Smooth muscle cell (in vitro differentiated cells): ENCODE data around the gene LDLRAD3. TPM values are rescaled to one million over a fixed set of nuclear protein-coding genes. Genes with fewer than 3 reads are reported as not detected.

Source experiments
- DNase-seq: peaks from one replicate; lab custom pipeline; 2025; ENCODE audit not compliant: unreplicated experiment; lab: John Stamatoyannopoulos, UW
- H2AFZ ChIP-seq: fragments of 200-600 bp; sonication (generic); 2 replicates; pipeline ENCODE4 v1.6.0; 2016; ENCODE audit warnings: antibody characterized with exemption, low read depth, mild to moderate bottlenecking
- H3F3A ChIP-seq: fragments of 200-600 bp; sonication (generic); 2 replicates; pipeline ENCODE4 v1.6.0; 2017; ENCODE audit warnings: antibody characterized with exemption, low read depth
- H3K27ac ChIP-seq: fragments of 200-600 bp; sonication (generic); 2 replicates; pipeline ENCODE4 v1.5.1; 2016; ENCODE audit warnings: low read depth, mild to moderate bottlenecking
- H3K27me3 ChIP-seq: fragments of 200-600 bp; sonication (generic); 2 replicates; pipeline ENCODE4 v1.6.1; 2016; ENCODE audit warnings: low read depth, mild to moderate bottlenecking
- H3K36me3 ChIP-seq: fragments of 200-600 bp; sonication (generic); 2 replicates; pipeline ENCODE4 v1.5.1; 2016; ENCODE audit warnings: low read depth
- H3K4me1 ChIP-seq: fragments of 200-600 bp; sonication (generic); 2 replicates; pipeline ENCODE4 v1.5.1; 2016; ENCODE audit warnings: low read depth
- H3K4me2 ChIP-seq: fragments of 200-600 bp; sonication (generic); 2 replicates; pipeline ENCODE4 v1.6.0; 2016; ENCODE audit warnings: mild to moderate bottlenecking
- H3K4me3 ChIP-seq: fragments of 200-600 bp; sonication (generic); 2 replicates; pipeline ENCODE4 v1.5.1; 2016; ENCODE audit warnings: mild to moderate bottlenecking
- H3K79me2 ChIP-seq: fragments of 200-600 bp; sonication (generic); 2 replicates; pipeline ENCODE4 v1.6.0; 2016; ENCODE audit warnings: low read depth, mild to moderate bottlenecking
- H3K9ac ChIP-seq: fragments of 200-600 bp; sonication (generic); 2 replicates; pipeline ENCODE4 v1.6.0; 2016; ENCODE audit warnings: low read depth
- H3K9me3 ChIP-seq: fragments of 200-600 bp; sonication (generic); replicated peaks from 2 replicates; pipeline ENCODE4 v1.5.1; 2016; ENCODE audit warnings: low read depth
- H4K20me1 ChIP-seq: fragments of 200-600 bp; sonication (generic); 2 replicates; pipeline ENCODE4 v1.6.0; 2016; ENCODE audit warnings: low read depth
- WGBS: methylation state at CpG from one replicate; pipeline ENCODE4 v1.1.7; 2016; ENCODE audit warnings: low lambda C conversion rate; 5-methylcytosine and 5-hydroxymethylcytosine counted together
- polyA plus RNA-seq: library from polyadenylated mRNA; unstranded; fragments of >200 nt; fragmentation: Nextera tagmentation; extraction: Ambion mirVana; gene quantifications from 2 replicates; pipeline ENCODE4 v1.2.1, GENCODE V29; 2016
- total RNA-seq: library from RNA; depleted of rRNA; stranded (reverse); fragments of >200 nt; gene quantifications from 2 replicates; pipeline ENCODE4 v1.2.3, GENCODE V29; 2014
- TF ChIP-seq, protein P1 (sequence below): fragments of 200-600 bp; sonication (generic); IDR thresholded peaks from 2 replicates; pipeline ENCODE4 v1.5.1; 2017; ENCODE audit warnings: borderline replicate concordance, mild to moderate bottlenecking, antibody characterized with exemption; ENCODE audit not compliant: insufficient read depth, poor library complexity, severe bottlenecking

Gene LDLRAD3
- total and polyA plus RNA-seq, 2 experiments from 2014 or later = 6.1 to 10.0 TPM

DNA sequence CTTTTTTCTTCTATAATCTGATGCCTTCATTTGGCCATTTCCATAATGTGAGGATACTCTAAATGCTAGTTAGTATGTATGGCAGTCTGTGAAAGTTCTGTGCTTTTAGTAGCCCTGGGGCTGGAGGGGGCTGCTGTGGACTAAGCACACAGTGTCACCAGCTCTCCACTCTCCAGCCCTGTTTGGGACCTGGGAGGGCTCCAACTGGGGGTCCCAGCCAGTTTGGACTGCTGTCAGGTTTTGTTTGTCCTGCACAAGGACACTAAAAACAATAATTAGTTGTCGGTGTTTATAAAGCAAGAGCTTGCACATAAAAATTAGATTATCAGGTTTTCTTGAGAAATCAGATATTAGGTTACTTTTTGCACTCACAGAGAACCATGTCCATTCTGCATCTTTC lies 103.1 kb downstream of the LDLRAD3 start:
- H3K4me2 ChIP-seq = no peak overlapping the region
- no peaks in the 10 kb centered on the region for H3K27me3 ChIP-seq
- DNase-seq = no peak
- no peaks in the 10 kb centered on the region for H3K36me3 ChIP-seq
- H3K9ac ChIP-seq = no peak overlapping the region
- 100% methylated on average over 1 of the region's 1 CpG for WGBS
- H4K20me1 ChIP-seq = no peaks in the 10 kb centered on the region
- TF ChIP-seq, protein P1, sequence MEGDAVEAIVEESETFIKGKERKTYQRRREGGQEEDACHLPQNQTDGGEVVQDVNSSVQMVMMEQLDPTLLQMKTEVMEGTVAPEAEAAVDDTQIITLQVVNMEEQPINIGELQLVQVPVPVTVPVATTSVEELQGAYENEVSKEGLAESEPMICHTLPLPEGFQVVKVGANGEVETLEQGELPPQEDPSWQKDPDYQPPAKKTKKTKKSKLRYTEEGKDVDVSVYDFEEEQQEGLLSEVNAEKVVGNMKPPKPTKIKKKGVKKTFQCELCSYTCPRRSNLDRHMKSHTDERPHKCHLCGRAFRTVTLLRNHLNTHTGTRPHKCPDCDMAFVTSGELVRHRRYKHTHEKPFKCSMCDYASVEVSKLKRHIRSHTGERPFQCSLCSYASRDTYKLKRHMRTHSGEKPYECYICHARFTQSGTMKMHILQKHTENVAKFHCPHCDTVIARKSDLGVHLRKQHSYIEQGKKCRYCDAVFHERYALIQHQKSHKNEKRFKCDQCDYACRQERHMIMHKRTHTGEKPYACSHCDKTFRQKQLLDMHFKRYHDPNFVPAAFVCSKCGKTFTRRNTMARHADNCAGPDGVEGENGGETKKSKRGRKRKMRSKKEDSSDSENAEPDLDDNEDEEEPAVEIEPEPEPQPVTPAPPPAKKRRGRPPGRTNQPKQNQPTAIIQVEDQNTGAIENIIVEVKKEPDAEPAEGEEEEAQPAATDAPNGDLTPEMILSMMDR = no peak
- no peaks in the 10 kb centered on the region for H3K9me3 ChIP-seq
- H3K79me2 ChIP-seq = no peaks in the 10 kb centered on the region
- peaks cover 6% of the 10 kb centered on the region for H3F3A ChIP-seq
- no peak overlapping the region for H2AFZ ChIP-seq
- no peak overlapping the region for H3K4me3 ChIP-seq
- H3K4me1 ChIP-seq = peaks cover 21% of the 10 kb centered on the region
- no peak overlapping the region for H3K27ac ChIP-seq

DNA sequence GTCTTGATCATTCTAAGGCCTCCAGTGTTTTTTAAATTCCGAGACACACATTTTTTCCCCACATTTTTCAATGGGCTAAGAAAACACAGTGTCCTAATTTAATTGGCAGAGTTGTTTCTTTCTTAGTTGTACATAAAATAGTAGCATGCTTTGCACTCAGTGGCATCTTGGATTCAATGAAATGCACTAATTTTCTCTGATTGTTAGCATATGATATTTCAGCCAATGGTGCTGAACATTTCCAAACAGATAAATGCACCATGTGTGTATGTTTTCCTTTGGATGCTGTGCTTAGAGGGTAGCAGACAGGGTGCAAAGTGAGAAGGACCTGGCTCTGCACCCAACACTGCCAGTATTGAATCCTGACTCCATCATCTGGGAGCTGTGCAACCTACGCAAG lies 103.5 kb downstream of the LDLRAD3 start:
- no peak overlapping the region for H3K27ac ChIP-seq
- H3K79me2 ChIP-seq = no peaks in the 10 kb centered on the region
- H3K27me3 ChIP-seq = no peaks in the 10 kb centered on the region
- no peak overlapping the region for H3K4me3 ChIP-seq
- no peaks in the 10 kb centered on the region for H4K20me1 ChIP-seq
- TF ChIP-seq, protein P1 = no peak
- H3F3A ChIP-seq = peaks cover 6% of the 10 kb centered on the region
- no peak for DNase-seq
- no peaks in the 10 kb centered on the region for H3K9me3 ChIP-seq
- no peaks in the 10 kb centered on the region for H3K36me3 ChIP-seq
- no peak overlapping the region for H3K9ac ChIP-seq
- 99% methylated on average over 2 of the region's 2 CpGs for WGBS
- no peak overlapping the region for H3K4me2 ChIP-seq
- H2AFZ ChIP-seq = no peak overlapping the region
- peaks cover 21% of the 10 kb centered on the region for H3K4me1 ChIP-seq

DNA sequence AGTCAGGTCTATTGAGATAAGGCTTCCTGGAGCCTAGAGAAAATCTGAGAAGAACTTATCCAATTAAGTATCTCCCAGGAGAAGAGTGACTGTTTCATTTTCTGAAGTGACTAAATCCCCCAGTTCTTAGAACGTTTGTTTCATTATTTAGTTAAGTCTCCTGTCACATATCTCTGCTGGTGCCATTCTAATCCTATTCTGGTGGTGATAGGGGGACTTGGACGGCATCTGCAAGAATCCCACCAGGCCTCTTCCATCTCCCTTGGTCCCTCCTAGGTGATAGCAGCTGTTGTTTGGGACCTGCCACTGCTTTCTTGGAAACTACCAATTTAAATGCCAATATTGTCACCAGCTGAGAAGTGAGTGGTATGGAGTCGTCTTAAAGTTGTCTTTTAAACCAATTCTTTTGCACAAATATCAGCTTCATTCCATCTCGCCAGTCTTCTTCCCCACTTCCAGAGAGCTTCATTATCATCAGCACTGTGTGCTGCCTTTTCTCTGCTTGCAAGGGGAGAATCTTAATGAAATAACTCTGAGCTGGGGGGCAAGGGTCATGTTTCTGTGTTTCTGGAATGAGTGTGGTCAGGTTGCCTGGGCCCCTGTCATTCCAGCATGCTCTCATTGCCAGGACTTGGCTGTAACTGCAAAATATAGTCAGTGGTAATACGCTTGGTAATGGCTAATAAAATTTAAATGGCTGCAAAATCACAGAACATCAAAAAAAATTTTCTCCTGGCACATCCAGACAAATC lies 104.8 kb downstream of the LDLRAD3 start:
- Histone ChIP-seq H3K36me3 (no peaks in the 10 kb centered on the region), H3K27me3 (no peaks in the 10 kb centered on the region), H4K20me1 (no peaks in the 10 kb centered on the region), H3K27ac (no peak overlapping the region), H3K4me3 (no peak overlapping the region), H3K4me1 (peaks cover 21% of the 10 kb centered on the region), H2AFZ (no peak overlapping the region), H3K9ac (no peak overlapping the region), H3K4me2 (no peak overlapping the region), H3K9me3 (no peaks in the 10 kb centered on the region), H3K79me2 (no peaks in the 10 kb centered on the region), H3F3A (peaks cover 6% of the 10 kb centered on the region)
- 57% methylated on average over 5 of the region's 5 CpGs for WGBS
- TF ChIP-seq, protein P1 = no peak
- no peak for DNase-seq
